ENCODE data around the gene PIM3.

PIM3 gene

GRCh38 chr22:49970528-49971231 lies 10.1 kb downstream of the PIM3 start:
- TF ChIP-seq CTCF (IDR thresholded peaks at IDR 0.05; ENCODE audit: low read depth, low read length, missing control alignments): no peak
- H3K4me3 ChIP-seq (ENCODE audit: low read depth, low read length): peak overlapping the region; percentile 60
- peak; percentile 86 for DNase-seq (ENCODE audit: low read depth)

- DNase-seq (ENCODE audit: low read depth): no peak
- TF ChIP-seq CTCF (IDR thresholded peaks at IDR 0.05; ENCODE audit: low read depth, low read length, missing control alignments): no peak
- peak overlapping the region; percentile 60 for H3K4me3 ChIP-seq (ENCODE audit: low read depth, low read length)
These were observed 10.9 kb downstream of the PIM3 start for GRCh38 chr22:49971232-49972162.

DNA sequence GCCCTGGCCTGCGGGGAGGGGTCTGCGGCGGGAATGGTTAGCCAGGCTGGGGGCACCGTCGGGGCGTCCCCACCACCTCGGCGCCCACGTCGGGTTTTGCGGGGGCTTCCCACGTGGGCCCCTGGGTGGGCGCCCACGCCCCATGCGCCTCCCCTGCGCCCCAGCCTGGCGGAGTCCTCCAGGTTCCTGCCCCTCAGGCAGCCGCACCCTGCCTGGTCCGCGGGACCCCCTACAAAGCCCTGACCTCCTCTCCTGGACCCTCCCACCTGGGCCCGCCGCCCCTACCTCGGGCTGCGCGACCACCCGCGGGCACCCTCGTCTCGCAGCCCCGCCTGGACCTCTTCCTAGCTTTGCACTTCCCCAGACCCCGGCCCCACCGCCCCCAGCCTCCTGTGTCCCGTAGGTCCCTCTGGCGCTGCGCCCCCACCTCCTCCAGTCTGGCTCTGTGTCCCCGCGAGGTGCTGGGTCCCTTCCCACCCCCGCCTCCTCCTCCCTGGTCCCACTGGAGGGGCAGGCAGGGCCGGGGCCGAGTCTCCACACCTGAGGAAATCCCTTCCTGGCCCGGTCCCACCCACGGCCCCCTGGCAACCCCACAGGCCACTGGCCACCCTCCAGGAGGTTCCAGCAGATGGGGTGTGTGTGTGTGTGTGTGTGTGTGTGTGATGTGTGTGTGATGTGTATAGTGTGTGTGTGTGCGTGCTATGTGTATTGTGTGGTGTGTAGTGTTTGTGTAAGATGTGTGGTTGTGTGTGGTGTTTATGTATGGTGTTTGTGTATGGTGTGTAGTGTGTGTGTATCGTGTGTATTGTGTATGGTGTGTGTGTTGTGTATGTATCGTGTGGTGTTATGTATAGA lies 11.8 kb downstream of the PIM3 start:
- peak overlapping the region; percentile 60 for H3K4me3 ChIP-seq (ENCODE audit: low read depth, low read length)
- DNase-seq (ENCODE audit: low read depth): no peak
- TF ChIP-seq CTCF (IDR thresholded peaks at IDR 0.05; ENCODE audit: low read depth, low read length, missing control alignments): no peak

DNA sequence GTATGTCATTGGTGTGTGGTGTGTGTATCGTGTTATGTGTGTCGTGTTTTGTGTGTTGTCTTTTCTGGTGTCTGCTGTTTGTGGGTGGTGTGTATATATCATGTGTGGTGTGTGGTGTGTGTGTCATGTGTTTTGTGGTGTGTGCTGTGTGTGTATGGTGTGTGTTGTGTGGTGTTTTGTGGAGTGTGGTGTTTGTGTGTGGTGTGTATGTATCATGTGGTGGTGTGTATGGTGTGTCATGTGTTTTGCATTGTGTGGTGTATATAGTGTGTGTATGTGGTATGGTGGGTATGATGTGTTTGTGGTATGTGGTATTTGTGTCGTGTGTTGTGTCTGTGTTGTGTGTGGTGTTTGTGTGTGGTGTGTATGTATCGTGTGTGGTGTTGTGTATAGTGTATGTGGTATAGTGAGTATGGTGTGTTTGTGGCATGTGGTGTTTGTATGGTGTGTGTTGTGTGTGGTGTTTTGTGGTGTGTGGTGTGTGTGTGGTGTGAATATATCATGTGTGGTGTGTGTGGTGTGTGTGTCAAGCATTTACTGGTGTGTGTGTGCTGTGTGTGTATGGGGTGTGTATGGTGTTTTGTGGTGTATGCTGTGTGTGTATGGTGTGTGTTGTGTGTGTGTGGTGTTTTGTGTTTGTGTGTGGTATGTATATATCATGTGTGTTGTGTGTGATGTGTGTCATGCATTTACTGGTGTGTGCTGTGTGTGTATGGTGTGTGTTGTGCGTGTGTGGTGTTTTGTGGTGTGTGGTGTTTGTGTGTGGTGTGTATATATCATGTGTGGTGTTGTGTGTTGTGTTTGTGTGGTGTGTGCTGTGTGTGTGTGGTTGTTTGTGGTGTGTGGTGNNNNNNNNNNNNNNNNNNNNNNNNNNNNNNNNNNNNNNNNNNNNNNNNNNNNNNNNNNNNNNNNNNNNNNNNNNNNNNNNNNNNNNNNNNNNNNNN lies 12.7 kb downstream of the PIM3 start:
- DNase-seq (ENCODE audit: low read depth): no peak
- TF ChIP-seq CTCF (IDR thresholded peaks at IDR 0.05; ENCODE audit: low read depth, low read length, missing control alignments): no peak
- no peak overlapping the region; the same call in 1 of the 2 replicates for H3K4me3 ChIP-seq (ENCODE audit: low read depth, low read length)

GRCh38 chr22:49975543-49976389 lies 15.2 kb downstream of the PIM3 start:
- DNase-seq (ENCODE audit: low read depth): no peak
- no peak overlapping the region; the same call in 1 of the 2 replicates for H3K4me3 ChIP-seq (ENCODE audit: low read depth, low read length)
- TF ChIP-seq CTCF (IDR thresholded peaks at IDR 0.05; ENCODE audit: low read depth, low read length, missing control alignments): no peak
